DMS 273 (cell line): ENCODE measurements around the gene AGAP3.

ENCODE experiments used
- DNase-seq: peaks from one replicate; lab custom pipeline; 2025; ENCODE audit not compliant: unreplicated experiment; lab: John Stamatoyannopoulos, UW

The AGAP3 gene

GRCh38 chr7:151087245-151088018 is 1.2 kb downstream of the AGAP3 start:
- DNase-seq, result peak; percentile 97

GRCh38 chr7:151088019-151088855 is 2.0 kb downstream of the AGAP3 start:
- peak; percentile 81 for DNase-seq

- peak; percentile 97 for DNase-seq
Measured at GRCh38 chr7:151088856-151089699, 2.8 kb downstream of the AGAP3 start.

GRCh38 chr7:151089893-151090730 is 3.8 kb downstream of the AGAP3 start:
- peak; percentile 89 for DNase-seq

GRCh38 chr7:151091003-151091402 is 4.7 kb downstream of the AGAP3 start:
- DNase-seq, result no peak

GRCh38 chr7:151091431-151091830 is 5.2 kb downstream of the AGAP3 start:
- DNase-seq, result peak; percentile 57

- no peak for DNase-seq
Measured at GRCh38 chr7:151091988-151092387, 5.7 kb downstream of the AGAP3 start.

GRCh38 chr7:151093748-151094147 is 7.5 kb downstream of the AGAP3 start:
- no peak for DNase-seq

- no peak for DNase-seq
Measured at GRCh38 chr7:151094675-151095074, 8.4 kb downstream of the AGAP3 start.

- DNase-seq, result no peak
Measured at GRCh38 chr7:151095123-151095797, 9.0 kb downstream of the AGAP3 start.

- DNase-seq, result no peak
Measured at GRCh38 chr7:151095828-151096475, 9.7 kb downstream of the AGAP3 start.

- no peak for DNase-seq
Measured at GRCh38 chr7:151099486-151100211, 13.4 kb downstream of the AGAP3 start.

GRCh38 chr7:151100921-151101320 is 14.6 kb downstream of the AGAP3 start:
- no peak for DNase-seq

GRCh38 chr7:151101621-151102396 is 15.5 kb downstream of the AGAP3 start:
- no peak for DNase-seq

- DNase-seq, result no peak
Measured at GRCh38 chr7:151102991-151103390, 16.7 kb downstream of the AGAP3 start.

GRCh38 chr7:151103973-151104372 is 17.7 kb downstream of the AGAP3 start:
- no peak for DNase-seq

- DNase-seq, result no peak
Measured at GRCh38 chr7:151104411-151105235, 18.3 kb downstream of the AGAP3 start.
